GM19395 (cell line): ENCODE results near the gene CZIB.
"Not testable (repeated sequence)": the region's sequence is repeated elsewhere in the genome, so short reads cannot be mapped to it uniquely, and the experiment has no call there.

Experiments
- ATAC-seq: cut with Tn5 transposase; IDR thresholded peaks from one replicate; pipeline ENCODE4 v1.9.1; 2021; ENCODE audit warnings: mild to moderate bottlenecking, moderate library complexity; ENCODE audit not compliant: unreplicated experiment

Gene CZIB

DNA sequence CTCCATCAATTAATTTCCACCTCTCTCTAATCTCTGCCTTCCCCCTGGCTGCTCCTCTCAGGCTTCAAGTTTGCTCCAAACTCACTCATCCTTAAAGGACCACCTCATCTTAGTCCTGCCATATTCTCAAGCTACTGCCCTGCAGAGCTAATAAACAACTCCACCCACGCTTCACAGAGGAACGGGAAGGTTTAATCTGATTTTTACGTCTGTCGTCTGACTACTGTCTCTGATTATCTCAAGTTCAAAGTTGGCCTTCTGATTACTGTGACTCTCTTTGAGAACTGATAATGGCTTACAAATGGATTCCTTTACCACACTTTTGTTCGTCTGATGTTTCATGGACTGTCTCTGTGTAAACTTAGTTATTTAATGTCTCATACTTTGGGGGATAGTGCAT is 31.4 kb downstream of the CZIB start:
- ATAC-seq = no peak

- no peak for ATAC-seq
Measured at GRCh38 chr1:53188099-53188498, 32.3 kb downstream of the CZIB start.

DNA sequence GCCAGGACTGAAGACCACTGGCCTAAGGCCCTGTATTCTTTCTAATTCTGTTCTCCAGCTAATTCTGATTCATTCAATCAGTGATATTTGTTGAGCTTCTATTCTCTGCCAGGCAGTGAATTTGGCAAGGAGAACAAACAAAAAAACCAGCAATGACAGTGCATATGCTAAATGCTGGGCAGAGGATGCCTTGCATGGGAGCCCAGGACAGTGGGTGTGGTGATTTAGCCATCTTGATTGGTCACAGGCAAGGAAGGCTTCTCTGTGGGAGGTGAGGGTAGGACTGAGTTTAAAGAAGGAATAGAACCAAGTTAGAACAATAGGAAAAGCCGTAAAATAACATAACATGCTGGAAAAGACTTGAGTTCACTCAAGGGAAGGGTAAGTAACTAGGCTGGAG is 33.0 kb downstream of the CZIB start:
- ATAC-seq = no peak

DNA sequence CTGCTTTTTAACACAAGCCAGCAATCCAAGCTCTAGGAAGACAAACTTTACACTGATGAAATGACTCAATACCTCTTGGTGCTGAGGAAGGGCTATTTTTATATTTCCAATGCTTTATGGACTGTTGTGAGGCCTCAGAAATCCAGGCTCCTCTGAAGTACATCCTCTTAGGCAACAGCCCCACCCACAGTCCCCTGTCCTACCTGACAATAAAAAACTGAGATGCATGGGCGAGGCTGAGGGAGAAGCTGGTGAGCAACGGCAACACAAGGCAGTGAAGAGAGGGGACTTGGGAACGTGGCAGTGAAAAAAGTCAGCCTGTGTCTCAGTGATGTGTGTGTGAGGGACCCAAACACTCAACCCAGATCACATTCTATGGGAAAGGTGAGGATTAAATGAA is 33.9 kb downstream of the CZIB start:
- ATAC-seq = no peak

GRCh38 chr1:53185955-53186297 is 34.5 kb downstream of the CZIB start:
- not testable (repeated sequence) for ATAC-seq

DNA sequence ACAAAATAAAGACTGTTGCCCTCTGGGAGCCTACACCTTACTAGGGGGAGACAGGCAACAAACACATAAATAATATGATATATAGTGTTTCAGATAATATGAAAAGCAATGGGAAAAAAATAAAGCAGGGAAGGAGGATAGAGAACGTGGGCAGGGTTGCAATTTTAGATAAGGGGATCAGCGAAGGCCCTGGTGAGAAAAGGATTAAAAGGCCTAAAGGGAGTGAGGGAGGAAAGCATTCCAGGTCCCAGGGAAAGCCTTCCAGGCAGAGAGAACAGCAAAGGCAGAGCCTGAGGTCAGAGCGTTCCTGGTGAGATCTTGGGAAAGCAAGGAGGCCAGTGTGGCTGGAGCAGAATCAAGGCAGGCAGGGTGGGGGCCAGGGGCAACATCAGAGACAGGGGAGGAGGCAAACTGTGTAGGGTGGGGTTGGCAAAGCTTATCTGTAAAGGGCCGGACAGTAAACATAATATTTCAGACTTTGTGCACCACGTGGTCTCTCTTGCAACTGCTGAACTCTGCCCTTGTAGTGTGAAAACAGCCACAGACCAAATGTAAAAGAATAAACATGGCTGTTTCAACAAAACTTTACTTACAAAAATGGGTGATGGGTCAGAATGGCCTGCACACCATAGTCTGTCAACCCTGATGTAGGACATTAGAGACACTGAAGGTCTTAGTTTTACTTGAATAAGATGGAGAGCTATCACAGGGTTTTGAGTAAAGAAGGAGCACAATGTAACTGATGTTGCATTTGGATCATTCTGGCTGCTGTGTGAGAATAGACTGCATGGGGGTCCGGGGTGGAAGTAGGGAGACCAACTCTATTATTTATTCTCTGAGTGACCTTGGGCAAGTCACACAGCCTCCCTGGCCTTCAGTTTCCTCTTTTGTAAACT is 37.1 kb downstream of the CZIB start:
- no peak for ATAC-seq

DNA sequence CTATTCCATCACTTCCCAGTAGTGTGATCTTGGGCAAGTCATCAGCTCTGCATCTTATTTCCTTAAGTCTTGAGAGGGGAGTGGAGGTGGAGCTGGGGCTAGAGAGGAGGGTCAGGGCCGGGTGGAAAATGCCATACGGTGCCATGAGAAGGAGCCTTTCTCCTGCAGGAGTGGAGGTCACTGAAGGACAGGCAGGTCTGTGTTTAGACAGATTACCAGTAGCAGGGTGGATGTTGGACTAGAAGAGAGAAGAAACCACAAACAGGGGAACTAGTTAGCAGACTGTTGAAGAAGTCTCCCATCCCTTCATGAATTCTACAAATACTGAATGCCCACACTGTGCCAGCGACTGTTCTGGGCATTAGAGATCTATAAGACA is 37.7 kb downstream of the CZIB start:
- no peak for ATAC-seq

DNA sequence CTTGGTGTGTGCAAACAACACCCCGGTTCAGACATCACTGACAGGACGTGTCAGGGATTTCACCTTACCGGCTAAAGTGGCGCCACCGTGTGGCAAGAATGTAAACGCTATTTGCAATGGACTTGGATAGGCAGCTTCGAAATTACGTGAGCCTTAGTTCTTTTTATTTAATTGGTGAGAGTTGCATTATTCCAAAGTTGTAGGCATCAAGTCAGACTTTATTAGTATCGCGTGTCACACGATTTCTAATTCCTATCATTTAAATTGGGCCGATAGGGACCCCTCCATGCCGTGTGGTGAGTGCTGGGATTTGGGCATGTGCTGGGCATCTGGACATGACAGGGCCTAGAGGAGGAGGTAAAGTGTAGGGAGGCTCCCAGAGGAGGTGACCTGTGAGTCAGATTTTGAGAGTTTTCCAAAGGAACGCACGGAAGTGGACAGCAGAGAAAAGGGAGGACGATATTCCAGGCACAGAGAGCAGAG is 38.3 kb downstream of the CZIB start:
- no peak for ATAC-seq

DNA sequence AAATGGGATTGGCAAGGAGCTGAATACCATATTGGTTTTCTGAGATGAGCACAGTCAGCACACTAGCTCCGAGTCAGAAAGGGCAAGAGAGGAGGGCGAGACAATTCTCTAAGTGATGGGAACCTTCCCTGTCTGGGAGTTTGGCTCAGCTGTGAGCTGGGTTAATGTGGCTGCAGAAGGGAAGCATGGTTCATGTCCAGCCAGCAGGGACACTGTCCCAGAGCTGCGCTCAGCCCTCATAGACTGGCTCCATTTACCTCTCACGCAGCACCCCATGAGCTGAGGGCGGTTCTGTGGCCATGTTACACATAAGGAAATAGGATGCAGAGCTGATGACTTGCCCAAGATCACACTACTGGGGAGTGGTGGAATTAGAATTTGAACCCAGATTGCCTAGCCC is 39.5 kb downstream of the CZIB start:
- ATAC-seq = no peak

- no peak for ATAC-seq
Measured at GRCh38 chr1:53180226-53180625, 40.2 kb downstream of the CZIB start.

DNA sequence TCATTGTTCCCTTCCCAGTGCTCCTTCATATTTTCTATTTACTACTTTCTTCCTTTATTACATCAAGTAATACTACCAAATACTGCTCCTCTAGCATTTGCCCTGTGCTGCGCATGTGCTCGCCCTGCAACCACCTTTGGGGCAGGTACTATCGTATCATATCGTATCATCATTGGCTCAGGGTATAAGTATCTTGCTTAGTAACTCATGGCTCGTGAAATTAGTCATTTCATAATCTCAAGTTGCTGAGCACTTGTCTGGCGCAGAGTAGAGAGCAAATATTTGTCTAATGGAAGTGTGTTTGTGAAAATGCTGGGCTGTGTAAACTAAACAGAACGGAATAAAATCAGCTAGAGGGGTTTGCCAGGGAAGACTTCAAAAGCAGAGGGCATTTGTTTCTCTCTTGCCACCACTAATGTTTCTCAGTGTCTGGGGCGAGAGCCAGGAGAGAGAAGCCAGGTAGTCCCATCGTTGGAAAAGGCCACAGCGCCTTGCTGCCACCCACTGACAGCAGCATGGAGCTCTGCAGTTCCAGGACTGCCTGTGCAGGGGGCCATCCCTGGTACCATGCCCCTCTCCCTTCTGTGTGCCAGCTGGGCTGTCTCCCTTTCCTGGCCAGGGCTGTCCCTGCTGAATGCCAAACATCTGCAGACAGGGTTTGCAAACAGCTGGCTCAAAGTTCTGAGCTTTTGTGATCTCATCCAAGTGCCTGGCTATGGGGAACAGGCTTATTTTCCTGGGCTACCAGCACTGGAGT is 43.8 kb downstream of the CZIB start:
- no peak for ATAC-seq

- no peak for ATAC-seq
Measured at GRCh38 chr1:53174971-53175913, 45.2 kb downstream of the CZIB start.

DNA sequence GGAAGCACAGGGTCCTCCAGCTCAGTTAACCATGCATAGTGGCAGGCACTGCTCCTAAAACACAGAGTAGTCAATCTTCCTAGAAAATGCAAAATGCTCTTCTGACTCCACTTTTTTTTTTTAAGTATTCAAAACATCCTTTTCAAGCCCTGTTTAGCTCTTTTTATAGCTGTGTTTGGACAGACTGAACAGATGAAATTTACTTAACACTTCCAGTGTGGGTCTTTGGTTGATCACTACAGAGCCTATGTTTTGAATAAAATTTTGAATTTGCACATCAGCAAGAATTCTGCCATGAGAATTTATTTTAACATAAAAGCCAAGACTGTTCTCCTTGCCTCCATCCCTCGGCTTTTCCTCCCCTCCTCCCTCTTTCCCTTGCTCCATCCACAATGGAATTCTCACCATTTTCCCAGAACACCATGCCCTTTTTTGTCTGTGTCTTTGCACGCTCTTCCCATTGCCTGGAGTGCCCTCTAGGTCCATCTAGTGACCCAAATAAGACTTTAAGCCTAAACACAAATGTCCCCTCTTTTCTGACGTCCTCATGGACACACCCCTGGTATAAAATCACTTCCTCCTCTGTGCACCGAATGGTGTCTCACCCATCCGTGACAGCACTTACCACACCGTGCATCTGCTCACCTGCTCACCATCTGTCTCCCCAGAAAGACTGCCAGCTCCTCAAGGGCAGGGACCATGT is 47.9 kb downstream of the CZIB start:
- peak; percentile 52 for ATAC-seq

GRCh38 chr1:53166912-53167311 is 53.5 kb downstream of the CZIB start:
- no peak for ATAC-seq

GRCh38 chr1:53166366-53166765 is 54.1 kb downstream of the CZIB start:
- no peak for ATAC-seq

GRCh38 chr1:53165408-53165961 is 54.9 kb downstream of the CZIB start:
- no peak for ATAC-seq
